Stromal cell of bone marrow (primary cell): Measurements from ENCODE around the gene RFTN1.

ENCODE experiments used
- DNase-seq: peaks from one replicate; pipeline ENCODE4 v3.0.0-alpha.2; 2012; ENCODE audit warnings: low read depth

RFTN1 gene

DNA sequence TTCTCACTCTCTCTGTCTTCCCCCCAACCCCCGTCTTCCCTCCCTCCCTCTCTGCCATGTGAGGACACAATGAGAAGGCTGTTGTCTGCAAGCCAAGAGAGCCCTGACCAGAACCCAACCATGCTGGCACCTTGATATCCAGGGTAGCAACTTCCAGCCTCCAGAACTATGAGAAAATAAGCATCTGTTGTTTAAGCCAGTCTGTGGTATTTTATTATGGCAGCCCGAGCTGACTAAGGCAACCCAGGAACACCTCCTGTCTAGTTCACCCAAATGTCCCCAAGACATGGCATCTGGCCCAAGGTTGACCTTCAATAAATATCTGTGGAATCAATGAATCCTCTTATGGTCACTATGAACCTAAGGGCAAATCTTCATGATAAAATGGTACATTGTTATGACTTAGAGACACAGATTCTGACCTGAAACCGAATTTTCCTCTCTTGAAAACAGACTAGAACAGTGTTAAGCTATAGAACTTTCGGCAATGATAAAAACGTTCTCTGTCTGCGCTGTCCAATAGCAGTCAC lies 26.5 kb downstream of the RFTN1 start:
- DNase-seq = no peak

DNA sequence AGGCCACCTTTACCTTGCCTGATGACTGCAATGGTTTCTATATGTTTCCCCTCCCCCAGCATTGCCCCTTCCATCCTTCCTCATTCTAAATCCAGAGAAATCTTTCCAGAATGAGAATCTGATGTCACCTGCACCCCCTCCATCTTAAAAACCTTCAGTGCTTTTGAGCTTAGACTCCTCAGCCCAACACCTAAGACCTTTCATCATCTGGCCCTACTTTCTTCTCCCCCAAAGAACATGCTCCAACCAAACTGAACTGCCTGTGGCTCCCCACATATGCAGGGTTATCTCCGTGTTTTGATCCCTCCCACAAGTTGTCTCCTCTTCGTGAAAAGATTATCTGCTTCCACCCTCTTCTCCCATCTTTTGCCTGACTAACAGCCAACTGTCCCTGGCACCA lies 27.3 kb downstream of the RFTN1 start:
- DNase-seq = no peak

GRCh38 chr3:16485395-16485992 lies 28.0 kb downstream of the RFTN1 start:
- no peak for DNase-seq

GRCh38 chr3:16484984-16485383 lies 28.5 kb downstream of the RFTN1 start:
- DNase-seq = no peak

DNA sequence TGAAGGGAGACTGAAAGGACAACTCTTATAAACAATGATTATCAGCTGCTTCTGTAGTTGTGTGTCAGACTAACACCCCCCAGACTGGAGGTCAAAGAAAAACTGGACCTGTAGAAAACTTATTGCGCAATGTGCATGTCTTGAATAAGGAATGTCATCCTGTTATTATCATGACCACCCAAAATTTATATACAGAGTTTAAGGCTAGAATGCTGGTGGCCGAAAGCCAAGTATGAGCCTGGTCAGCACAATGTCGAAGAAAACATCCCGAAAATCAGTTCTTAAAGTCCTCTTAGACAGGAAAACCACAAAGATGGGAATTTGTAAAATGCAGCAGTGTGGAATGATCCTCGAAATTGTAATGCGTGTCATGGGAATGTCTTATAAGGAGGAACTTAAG lies 29.3 kb downstream of the RFTN1 start:
- peak; percentile 67 for DNase-seq

- no peak for DNase-seq
Observed at GRCh38 chr3:16482770-16483531, 30.5 kb downstream of the RFTN1 start.

- no peak for DNase-seq
Observed at GRCh38 chr3:16482194-16482769, 31.2 kb downstream of the RFTN1 start.

- no peak for DNase-seq
Observed at GRCh38 chr3:16481546-16481897, 32.0 kb downstream of the RFTN1 start.

GRCh38 chr3:16480861-16481545 lies 32.5 kb downstream of the RFTN1 start:
- DNase-seq = no peak

- no peak for DNase-seq
Observed at GRCh38 chr3:16478516-16478915, 35.0 kb downstream of the RFTN1 start.

GRCh38 chr3:16477521-16477920 lies 36.0 kb downstream of the RFTN1 start:
- no peak for DNase-seq

GRCh38 chr3:16477056-16477455 lies 36.4 kb downstream of the RFTN1 start:
- DNase-seq = no peak

GRCh38 chr3:16476636-16477035 lies 36.9 kb downstream of the RFTN1 start:
- peak; percentile 75 for DNase-seq

DNA sequence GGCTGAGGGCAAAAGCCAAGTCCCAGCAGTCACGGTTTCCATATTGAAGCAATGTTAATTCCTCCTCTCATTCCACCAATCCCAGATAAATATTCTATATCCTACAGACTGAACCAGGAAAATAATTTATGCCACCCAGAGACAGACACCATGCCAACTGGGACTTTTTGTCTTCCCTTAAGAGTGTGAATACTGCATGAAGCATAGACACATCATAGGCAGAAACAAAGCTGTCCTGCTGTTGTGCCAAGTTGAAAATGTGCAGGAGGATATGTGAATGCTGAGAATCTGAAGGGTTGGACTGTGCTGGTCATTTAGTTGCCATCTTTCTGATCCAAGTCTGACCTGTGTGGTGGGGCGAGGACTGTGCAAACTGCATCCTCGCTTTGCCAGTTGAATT lies 37.7 kb downstream of the RFTN1 start:
- DNase-seq = no peak

GRCh38 chr3:16474920-16475319 lies 38.6 kb downstream of the RFTN1 start:
- no peak for DNase-seq

GRCh38 chr3:16474216-16474615 lies 39.3 kb downstream of the RFTN1 start:
- no peak for DNase-seq

DNA sequence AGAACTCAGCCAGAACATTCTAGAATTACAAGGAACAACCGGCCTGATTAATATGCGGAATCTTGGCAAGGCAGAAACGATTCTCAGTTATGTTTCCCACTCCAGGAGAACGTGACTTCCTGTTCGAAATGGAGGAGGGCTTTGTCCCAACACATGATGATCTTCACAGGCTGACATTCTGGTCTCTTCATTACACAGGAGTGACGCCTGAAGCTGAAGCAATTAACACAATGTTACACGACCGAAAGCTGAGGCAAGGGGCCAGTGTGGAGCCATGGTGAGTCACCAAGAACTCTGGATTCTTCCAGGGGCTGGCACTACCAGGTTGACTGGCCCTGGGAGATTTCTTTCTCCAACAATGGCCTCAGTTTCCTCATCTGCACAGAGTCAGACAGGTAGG lies 40.9 kb downstream of the RFTN1 start:
- no peak for DNase-seq

DNA sequence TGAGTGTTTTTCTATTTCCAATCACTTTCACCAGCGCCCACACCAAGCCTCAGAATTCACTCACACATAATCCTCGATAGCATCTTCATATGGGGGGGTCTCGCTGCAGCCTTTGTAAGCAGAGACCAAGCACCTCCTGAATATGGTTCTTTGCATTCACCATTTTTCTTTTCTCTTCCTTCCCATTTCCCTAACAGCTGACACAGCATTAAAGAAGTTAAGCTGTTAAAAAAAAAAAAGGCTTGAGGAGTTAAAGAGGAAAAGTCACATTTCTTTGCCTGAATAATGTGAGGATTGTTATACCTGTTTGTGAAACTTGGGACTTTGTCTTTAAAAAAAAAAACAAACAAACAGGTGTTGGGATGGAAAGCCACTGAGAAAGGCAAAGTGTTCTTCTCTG lies 41.6 kb downstream of the RFTN1 start:
- no peak for DNase-seq

- no peak for DNase-seq
Observed at GRCh38 chr3:16470590-16470989, 42.9 kb downstream of the RFTN1 start.

DNA sequence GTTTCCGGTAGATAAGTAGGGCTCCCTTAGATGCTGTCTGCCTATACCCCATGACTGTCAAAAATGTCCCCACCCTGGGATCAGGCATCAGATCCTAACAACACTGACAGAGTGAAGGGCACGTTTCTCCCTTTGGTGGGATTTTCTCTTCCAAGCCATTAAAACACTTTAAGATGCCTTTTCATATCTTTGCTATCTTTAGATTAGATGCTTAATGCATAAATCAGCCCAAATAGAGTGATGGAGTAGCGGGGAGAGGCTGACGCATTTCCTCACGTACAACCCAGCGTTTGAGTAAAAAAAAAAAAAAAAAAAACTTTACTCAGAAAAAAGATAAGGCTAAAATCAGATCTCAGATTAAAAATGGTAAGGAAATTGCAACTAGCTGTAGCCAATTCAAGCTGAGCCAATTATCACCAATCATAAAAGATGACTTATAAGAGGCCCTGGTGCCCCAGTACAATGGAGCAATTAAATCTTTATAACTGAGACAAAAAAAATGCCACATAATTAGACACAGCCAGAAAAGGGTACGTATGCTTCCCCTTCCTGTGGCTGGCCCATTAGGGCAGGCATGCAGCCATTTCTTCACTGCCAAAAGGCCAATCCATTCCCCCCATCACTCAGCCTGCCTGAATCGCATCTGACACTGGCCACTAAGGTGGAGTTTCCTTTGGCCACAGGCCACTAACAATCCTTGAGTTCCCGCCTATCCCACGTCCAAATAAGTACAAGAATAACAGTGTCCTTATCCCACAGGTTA lies 45.0 kb downstream of the RFTN1 start:
- DNase-seq = no peak

DNA sequence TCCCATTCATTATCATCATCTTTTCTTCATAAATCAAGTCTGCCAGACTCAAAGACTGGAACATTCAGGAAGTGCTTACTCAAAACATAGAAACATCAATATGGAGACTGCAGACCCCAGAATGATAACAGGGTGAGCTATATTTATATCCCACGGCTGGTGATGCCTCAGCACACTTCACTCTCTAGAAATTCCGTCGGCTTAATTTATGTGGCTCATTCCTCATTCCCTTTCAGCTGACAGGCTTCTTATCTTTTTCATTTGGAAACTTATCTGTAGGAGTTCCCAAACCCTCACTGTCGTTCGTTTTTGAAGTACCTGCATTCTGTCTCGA lies 45.5 kb downstream of the RFTN1 start:
- DNase-seq = no peak

DNA sequence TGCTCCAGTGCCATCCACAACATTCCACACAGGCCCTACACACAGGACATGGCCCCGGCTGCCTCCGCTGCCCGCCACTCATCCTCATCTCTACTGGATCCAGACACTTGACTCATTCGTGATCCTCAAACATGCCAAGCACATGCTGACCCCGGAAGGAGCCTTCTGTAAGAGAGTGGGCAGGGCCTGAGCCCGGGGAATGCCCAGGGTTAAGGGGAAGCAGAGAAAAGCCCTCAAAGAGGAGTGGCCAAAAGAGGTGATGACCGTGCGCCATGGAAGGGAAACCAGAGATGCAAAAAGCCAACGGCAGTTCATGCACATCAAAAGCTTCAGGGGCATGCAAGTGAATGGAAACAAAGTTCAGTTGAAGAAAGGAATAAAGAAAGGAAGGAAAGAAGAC lies 46.1 kb downstream of the RFTN1 start:
- no peak for DNase-seq
